Neural crest cell (in vitro differentiated cells): Measurements from ENCODE around the gene TTC7B. TPM values are rescaled to one million over a fixed set of nuclear protein-coding genes. Genes with fewer than 3 reads are reported as not detected.

Experiments used
- DNase-seq: peaks from one replicate; pipeline ENCODE4 v3.0.0; 2021; ENCODE audit warnings: low read depth, mixed read lengths, low spot score
- H3K27ac Mint-ChIP-seq: one replicate; pipeline ENCODE4 v1.8.0; 2021; ENCODE audit warnings: mild to moderate bottlenecking, mixed read lengths; ENCODE audit not compliant: unreplicated experiment
- H3K27me3 Mint-ChIP-seq: 2 replicates; pipeline ENCODE4 v1.8.0; 2021; ENCODE audit warnings: low read depth, mild to moderate bottlenecking, mixed read lengths
- H3K36me3 Mint-ChIP-seq: 2 replicates; pipeline ENCODE4 v1.8.0; 2021; ENCODE audit warnings: low read depth, mild to moderate bottlenecking, mixed read lengths
- H3K4me1 Mint-ChIP-seq: 2 replicates; pipeline ENCODE4 v1.8.0; 2021; ENCODE audit warnings: mixed read lengths
- H3K4me3 Mint-ChIP-seq: one replicate; pipeline ENCODE4 v1.8.0; 2021; ENCODE audit warnings: mild to moderate bottlenecking, mixed read lengths
- H3K9me3 Mint-ChIP-seq: 2 replicates; pipeline ENCODE4 v1.8.0; 2021; ENCODE audit warnings: mixed read lengths
- total RNA-seq: library from RNA; stranded (reverse); gene quantifications from 2 replicates; pipeline ENCODE4 v1.2.1, GENCODE V29; 2021
- TF ChIP-seq, protein P1 (sequence below): fragments of 200-600 bp; sonication (generic); conservative IDR thresholded peaks from 2 replicates; pipeline ENCODE4 v1.5.0; 2021; ENCODE audit warnings: antibody characterized with exemption, mild to moderate bottlenecking

The TTC7B gene
- total RNA-seq, 1 donor from 2014 or later: 56.4 TPM

DNA sequence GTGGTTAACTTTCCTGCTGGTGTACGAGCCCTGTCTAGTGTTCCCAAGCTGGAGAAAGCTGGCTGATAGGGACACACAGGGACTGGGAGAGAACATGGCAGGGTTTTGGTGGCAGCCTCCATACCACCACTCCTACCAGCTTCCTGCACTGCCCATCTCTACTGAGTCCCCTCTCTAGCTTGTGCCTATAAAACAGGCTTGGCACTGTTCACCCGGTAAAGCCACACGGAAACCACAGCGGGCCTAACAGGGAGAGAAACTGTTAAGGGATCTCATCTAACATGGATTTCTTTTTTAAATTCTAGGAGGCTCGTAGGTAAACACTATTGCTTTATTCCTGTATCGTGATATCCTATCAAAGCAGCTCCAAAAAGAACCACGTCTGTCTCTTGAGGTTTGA is 204.7 kb downstream of the TTC7B start:
- Mint-ChIP-seq H3K27ac (no peak overlapping the region), H3K36me3 (peaks cover 3% of the 10 kb centered on the region), H3K4me3 (no peak overlapping the region), H3K27me3 (no peaks in the 10 kb centered on the region), H3K9me3 (no peaks in the 10 kb centered on the region), H3K4me1 (peaks cover 29% of the 10 kb centered on the region)
- no peak for DNase-seq
- TF ChIP-seq, protein P1, sequence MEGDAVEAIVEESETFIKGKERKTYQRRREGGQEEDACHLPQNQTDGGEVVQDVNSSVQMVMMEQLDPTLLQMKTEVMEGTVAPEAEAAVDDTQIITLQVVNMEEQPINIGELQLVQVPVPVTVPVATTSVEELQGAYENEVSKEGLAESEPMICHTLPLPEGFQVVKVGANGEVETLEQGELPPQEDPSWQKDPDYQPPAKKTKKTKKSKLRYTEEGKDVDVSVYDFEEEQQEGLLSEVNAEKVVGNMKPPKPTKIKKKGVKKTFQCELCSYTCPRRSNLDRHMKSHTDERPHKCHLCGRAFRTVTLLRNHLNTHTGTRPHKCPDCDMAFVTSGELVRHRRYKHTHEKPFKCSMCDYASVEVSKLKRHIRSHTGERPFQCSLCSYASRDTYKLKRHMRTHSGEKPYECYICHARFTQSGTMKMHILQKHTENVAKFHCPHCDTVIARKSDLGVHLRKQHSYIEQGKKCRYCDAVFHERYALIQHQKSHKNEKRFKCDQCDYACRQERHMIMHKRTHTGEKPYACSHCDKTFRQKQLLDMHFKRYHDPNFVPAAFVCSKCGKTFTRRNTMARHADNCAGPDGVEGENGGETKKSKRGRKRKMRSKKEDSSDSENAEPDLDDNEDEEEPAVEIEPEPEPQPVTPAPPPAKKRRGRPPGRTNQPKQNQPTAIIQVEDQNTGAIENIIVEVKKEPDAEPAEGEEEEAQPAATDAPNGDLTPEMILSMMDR: no peak

DNA sequence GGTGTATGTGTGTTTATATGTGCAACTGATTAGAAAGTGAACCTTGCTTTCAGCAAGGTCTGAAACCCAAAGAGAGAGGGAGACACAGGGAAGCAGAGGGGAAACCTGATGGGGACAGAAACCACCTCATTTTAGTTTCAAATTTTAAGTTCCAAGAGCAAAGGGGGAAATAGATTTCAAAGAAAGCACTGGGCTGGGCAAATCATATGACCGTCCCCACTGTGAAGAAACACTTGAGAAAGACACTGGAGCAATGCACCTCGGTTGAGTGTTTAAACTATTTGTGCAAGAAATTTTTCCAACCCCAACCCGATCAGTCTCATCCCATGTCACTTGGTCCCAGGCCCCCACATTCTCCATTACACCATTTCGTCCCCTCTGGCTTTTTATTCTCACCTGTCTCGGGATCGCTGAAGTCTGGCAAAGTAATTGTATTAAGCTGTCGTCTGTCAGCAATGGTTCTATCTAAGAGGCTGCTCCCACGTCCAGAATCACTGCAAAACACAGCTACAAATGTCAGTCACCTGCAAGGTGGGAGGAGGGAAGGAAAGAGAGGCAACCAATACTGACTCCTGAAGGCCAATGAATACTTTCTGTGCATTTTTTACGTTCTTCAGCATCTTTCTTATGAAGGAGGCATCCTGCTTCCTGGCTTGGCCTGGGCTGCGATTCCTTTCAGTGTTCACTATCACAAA is 205.7 kb downstream of the TTC7B start:
- peaks cover 27% of the 10 kb centered on the region for H3K4me1 Mint-ChIP-seq
- H3K27ac Mint-ChIP-seq: peak overlapping the region; percentile 60
- TF ChIP-seq, protein P1: no peak
- H3K36me3 Mint-ChIP-seq: peaks cover 3% of the 10 kb centered on the region
- H3K4me3 Mint-ChIP-seq: no peak overlapping the region
- H3K9me3 Mint-ChIP-seq: no peaks in the 10 kb centered on the region
- no peaks in the 10 kb centered on the region for H3K27me3 Mint-ChIP-seq
- DNase-seq: no peak

DNA sequence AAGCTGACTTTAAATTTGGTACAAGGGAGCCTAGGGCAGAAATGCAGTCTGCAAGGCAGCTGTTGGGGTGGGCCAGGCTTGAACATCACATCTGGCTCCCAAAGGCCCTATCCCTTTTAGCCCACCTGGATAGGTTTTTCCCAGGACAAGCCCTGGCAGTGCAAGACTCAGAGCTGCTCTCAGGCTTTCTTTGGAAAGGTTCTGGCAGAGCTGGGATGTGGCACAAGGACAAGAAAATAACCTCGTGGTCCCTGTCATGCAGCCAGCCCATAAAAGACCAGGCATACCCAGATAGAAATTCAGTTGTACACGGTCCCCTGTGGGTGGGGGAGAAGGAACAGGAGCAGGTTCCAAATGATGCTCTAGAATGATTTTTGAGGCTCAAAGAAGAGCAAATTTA is 206.9 kb downstream of the TTC7B start:
- DNase-seq: no peak
- Mint-ChIP-seq H3K4me1 (peaks cover 28% of the 10 kb centered on the region), H3K36me3 (peaks cover 3% of the 10 kb centered on the region), H3K4me3 (no peak overlapping the region), H3K27me3 (no peaks in the 10 kb centered on the region), H3K27ac (no peak overlapping the region), H3K9me3 (no peaks in the 10 kb centered on the region)
- TF ChIP-seq, protein P1: no peak

DNA sequence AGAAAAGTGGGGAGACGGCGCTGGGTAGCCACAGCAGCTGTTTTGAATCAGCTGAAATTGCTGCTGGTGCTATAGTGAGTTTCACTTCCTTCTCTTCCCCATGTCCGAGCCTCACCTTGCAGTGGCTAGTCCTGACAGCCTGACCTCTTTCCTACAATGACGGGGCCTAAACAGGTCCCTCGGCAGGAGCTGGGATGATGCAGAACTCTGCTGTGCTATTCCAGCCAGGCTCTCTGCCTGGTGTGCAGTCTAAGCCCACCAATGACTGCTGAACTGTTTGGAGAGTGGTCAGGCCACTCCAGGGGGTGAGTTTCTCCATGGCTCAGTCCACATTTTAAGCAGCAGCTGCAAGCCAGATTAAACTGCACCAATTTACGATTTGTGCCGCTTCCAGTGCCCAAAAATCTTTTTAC is 207.3 kb downstream of the TTC7B start:
- peaks cover 3% of the 10 kb centered on the region for H3K36me3 Mint-ChIP-seq
- no peaks in the 10 kb centered on the region for H3K27me3 Mint-ChIP-seq
- no peak for DNase-seq
- H3K4me1 Mint-ChIP-seq: peaks cover 30% of the 10 kb centered on the region
- H3K4me3 Mint-ChIP-seq: no peak overlapping the region
- TF ChIP-seq, protein P1: no peak
- no peak overlapping the region for H3K27ac Mint-ChIP-seq
- no peaks in the 10 kb centered on the region for H3K9me3 Mint-ChIP-seq

DNA sequence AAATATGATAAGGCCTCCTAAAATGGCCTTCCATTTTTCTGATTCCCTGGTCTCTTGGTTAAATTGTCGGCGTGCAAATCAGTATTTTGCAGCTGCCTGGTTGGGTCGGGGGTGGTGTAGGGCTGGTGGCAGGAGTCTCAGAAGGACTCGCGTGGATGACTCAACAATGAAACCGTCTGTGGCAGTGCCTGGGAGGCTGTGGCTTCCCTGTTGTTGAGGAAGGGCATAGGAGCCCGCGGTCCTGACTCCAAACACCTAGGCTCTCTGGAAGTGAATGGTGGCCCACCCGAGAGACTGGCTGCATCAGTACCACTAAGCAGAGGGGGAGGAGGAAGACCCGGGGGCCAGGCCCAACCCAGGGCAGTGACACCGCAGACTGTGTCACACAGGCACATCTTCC is 207.9 kb downstream of the TTC7B start:
- no peaks in the 10 kb centered on the region for H3K9me3 Mint-ChIP-seq
- peaks cover 31% of the 10 kb centered on the region for H3K4me1 Mint-ChIP-seq
- H3K4me3 Mint-ChIP-seq: no peak overlapping the region
- DNase-seq: no peak
- H3K27ac Mint-ChIP-seq: peak overlapping the region; percentile 28
- TF ChIP-seq, protein P1: no peak
- no peaks in the 10 kb centered on the region for H3K27me3 Mint-ChIP-seq
- peaks cover 3% of the 10 kb centered on the region for H3K36me3 Mint-ChIP-seq
